BLaER1 treated with 17β-estradiol and CSF1 and Interleukin-3, amounts not matched to agents 10 nM and 100 nM (cell line): ENCODE measurements around the gene MBP.
"Not testable (repeated sequence)": the region's sequence is repeated elsewhere in the genome, so short reads cannot be mapped to it uniquely, and the experiment has no call there.

Experiments used
- H3K27ac ChIP-seq, 11 experiments: shearing (Covaris generic); formaldehyde crosslinking; 2 replicates each; pipeline ENCODE4 v1.8.1; 2022
- H3K27me3 ChIP-seq, 11 experiments: shearing (Covaris generic); formaldehyde crosslinking; 2 replicates each; pipeline ENCODE4 v1.8.1; 2022
- H3K36me3 ChIP-seq, 11 experiments: shearing (Covaris generic); formaldehyde crosslinking; 2 replicates each; pipeline ENCODE4 v1.8.1; 2022
- H3K4me1 ChIP-seq, 10 experiments: shearing (Covaris generic); formaldehyde crosslinking; 2 replicates each; pipeline ENCODE4 v1.8.1; 2022
- H3K4me2 ChIP-seq, 11 experiments: shearing (Covaris generic); formaldehyde crosslinking; 2 replicates each; pipeline ENCODE4 v1.8.1; 2022
- H3K4me3 ChIP-seq, 10 experiments: shearing (Covaris generic); formaldehyde crosslinking; 2 replicates each; pipeline ENCODE4 v1.8.1; 2022
- H3K9ac ChIP-seq, 11 experiments: shearing (Covaris generic); formaldehyde crosslinking; 2 replicates each; pipeline ENCODE4 v1.8.1; 2022
- H3K9me3 ChIP-seq, 11 experiments: shearing (Covaris generic); formaldehyde crosslinking; replicated peaks in 1 of 11; 2 replicates each; pipeline ENCODE4 v1.8.1; 2022
- H4K20me1 ChIP-seq, 11 experiments: shearing (Covaris generic); formaldehyde crosslinking; 2 replicates each; pipeline ENCODE4 v1.8.1; 2022
- Cebpa-rat ChIP-seq, 11 experiments: shearing (Covaris generic); IDR thresholded peaks; 2 replicates each; pipeline ENCODE4 v1.8.1; 2022

The MBP gene

DNA sequence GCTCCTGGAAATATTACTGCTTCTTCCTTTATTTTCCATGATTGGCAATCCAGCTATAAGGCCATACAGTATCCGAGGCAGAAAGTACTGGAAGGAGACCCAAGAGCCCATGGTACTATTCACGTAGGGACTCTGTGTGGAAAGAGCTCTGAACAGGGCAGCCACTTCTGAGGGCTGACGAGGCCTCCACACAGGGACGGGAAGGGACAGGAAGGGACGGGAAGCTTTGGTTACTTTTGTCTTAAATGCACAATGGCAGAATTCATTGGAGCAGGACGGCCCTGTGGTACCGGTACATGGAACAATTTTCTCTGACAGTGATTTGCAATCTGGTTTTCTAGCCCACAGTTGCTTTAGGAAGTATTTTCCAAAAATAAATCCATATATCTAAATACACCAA is 102.4 kb downstream of the MBP start:
- Histone ChIP-seq H3K4me2 (no peak overlapping the region), H3K4me3 (no peak overlapping the region), H3K27ac (no peak overlapping the region), H3K36me3 (peaks cover 72 to 84% (median 81%) of the 10 kb centered on the region in 11 experiments), H4K20me1 (peaks cover 45 to 82% (median 76%) of the 10 kb centered on the region in 11 experiments; a peak in 21 of 22 replicates), H3K9me3 (peaks cover 0 to 37% (median 25%) of the 10 kb centered on the region in 11 experiments; a peak in 19 of 22 replicates), H3K9ac (no peak overlapping the region), H3K27me3 (no peaks in the 10 kb centered on the region), H3K4me1 (peaks cover 2 to 34% (median 21%) of the 10 kb centered on the region in 10 experiments; a peak in 18 of 20 replicates)
- no peak for TF ChIP-seq Cebpa-rat (IDR thresholded peaks at IDR 0.05)

DNA sequence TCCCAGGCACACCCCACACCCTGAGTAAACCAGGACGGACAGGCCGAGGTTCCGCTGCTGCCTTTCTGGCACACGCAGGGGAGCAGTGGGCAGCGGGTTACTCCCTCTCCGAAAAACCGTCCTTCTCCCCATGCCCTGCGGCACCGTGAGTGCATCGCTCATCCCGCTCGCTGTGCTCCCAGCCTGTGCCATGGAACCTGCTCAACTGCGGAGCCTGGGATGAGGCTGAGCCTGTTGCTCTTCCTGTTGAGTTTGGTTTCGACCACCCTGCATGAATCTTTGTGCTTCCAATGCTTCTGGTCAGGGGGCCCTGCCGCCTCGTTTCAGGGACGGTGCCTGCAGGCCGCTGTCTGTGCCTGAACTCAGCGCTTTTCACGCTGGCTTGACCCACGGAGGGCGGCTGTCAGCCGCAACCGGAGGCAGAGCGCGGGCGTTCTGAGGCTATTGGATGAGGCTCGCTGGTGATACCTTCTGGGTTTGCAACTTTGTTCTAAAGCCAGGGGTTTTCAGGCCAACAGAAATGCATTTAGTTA is 106.7 kb downstream of the MBP start:
- TF ChIP-seq Cebpa-rat (IDR thresholded peaks at IDR 0.05) = no peak
- Histone ChIP-seq H4K20me1 (peaks cover 50 to 83% (median 79%) of the 10 kb centered on the region in 11 experiments; a peak in 21 of 22 replicates), H3K9ac (no peak overlapping the region), H3K4me3 (no peak overlapping the region), H3K27ac (no peak overlapping the region), H3K9me3 (peaks cover 0 to 19% (median 15%) of the 10 kb centered on the region in 11 experiments; a peak in 19 of 22 replicates), H3K4me1 (peaks cover 39 to 55% (median 50%) of the 10 kb centered on the region in 10 experiments), H3K27me3 (no peaks in the 10 kb centered on the region), H3K36me3 (peaks cover 45 to 81% (median 69%) of the 10 kb centered on the region in 11 experiments), H3K4me2 (peak overlapping the region in 1 of 11 experiments; percentile 87; a peak in 3 of 22 replicates)

DNA sequence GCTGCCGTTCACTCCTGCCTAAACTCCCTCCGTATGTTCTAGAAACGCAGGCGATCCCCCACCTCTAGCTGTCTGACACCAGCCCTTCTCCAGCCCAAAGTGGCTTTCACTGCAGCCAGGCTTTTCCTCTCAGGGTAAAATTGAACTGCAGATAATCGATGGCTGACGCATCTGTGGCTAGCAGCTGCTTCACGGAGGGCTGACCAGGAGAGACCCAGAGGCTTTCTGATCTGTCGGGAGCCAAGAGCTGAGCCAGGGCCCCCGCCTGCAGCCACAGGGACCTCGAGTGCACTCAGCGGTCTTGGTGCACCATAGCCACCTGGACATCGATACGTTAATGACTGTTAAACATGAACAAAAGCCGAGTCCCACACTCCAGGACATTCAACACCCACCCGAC is 107.5 kb downstream of the MBP start:
- H3K4me2 ChIP-seq = peak overlapping the region in 8 of 11 experiments; percentile 62 to 90 (median 83); a peak in 14 of 22 replicates
- peaks cover 38 to 81% (median 65%) of the 10 kb centered on the region in 11 experiments for H3K36me3 ChIP-seq
- peaks cover 52 to 83% (median 79%) of the 10 kb centered on the region in 11 experiments; a peak in 21 of 22 replicates for H4K20me1 ChIP-seq
- peaks cover 46 to 61% (median 57%) of the 10 kb centered on the region in 10 experiments for H3K4me1 ChIP-seq
- H3K27me3 ChIP-seq = no peaks in the 10 kb centered on the region
- no peak overlapping the region for H3K4me3 ChIP-seq
- peaks cover 0 to 13% (median 8%) of the 10 kb centered on the region in 11 experiments; a peak in 19 of 22 replicates for H3K9me3 ChIP-seq
- TF ChIP-seq Cebpa-rat (IDR thresholded peaks at IDR 0.05) = no peak
- 0 out of 22 replicates have a peak overlapping the region, but pooled peaks of 2 of the 11 experiments have one; percentile 18 to 72 for H3K27ac ChIP-seq
- H3K9ac ChIP-seq = no peak overlapping the region

DNA sequence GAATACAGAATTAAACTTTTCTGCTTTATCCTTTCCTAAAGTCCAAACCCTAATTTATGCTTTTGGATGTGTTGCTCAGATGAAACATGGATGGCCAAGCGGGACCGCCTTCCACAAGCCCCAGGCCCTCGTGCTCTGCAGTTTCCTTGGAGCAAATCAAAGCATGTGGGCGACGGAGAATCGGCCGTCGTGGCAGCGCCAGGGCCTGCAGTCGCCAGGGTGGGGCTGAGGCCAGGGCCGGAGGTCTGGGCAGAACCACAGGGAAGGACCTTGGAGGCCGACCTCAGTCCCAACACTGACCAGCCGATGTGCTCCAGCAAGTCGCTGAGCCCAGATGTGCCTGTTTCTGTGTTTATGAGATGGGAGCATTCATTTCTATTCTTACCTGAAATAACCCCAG is 108.1 kb downstream of the MBP start:
- Histone ChIP-seq H3K4me2 (peak overlapping the region; percentile 24 to 90 (median 80); a peak in 20 of 22 replicates), H3K9ac (no peak overlapping the region), H3K9me3 (peaks cover 0 to 6% (median 1%) of the 10 kb centered on the region in 11 experiments; a peak in 16 of 22 replicates), H3K4me3 (no peak overlapping the region), H3K4me1 (peaks cover 46 to 63% (median 60%) of the 10 kb centered on the region in 10 experiments), H4K20me1 (peaks cover 56 to 83% (median 82%) of the 10 kb centered on the region in 11 experiments; a peak in 21 of 22 replicates), H3K36me3 (peaks cover 38 to 81% (median 65%) of the 10 kb centered on the region in 11 experiments), H3K27me3 (no peaks in the 10 kb centered on the region), H3K27ac (peak overlapping the region in 3 of 11 experiments; percentile 5 to 72 (median 18); a peak in 3 of 22 replicates)
- TF ChIP-seq Cebpa-rat (IDR thresholded peaks at IDR 0.05) = no peak

DNA sequence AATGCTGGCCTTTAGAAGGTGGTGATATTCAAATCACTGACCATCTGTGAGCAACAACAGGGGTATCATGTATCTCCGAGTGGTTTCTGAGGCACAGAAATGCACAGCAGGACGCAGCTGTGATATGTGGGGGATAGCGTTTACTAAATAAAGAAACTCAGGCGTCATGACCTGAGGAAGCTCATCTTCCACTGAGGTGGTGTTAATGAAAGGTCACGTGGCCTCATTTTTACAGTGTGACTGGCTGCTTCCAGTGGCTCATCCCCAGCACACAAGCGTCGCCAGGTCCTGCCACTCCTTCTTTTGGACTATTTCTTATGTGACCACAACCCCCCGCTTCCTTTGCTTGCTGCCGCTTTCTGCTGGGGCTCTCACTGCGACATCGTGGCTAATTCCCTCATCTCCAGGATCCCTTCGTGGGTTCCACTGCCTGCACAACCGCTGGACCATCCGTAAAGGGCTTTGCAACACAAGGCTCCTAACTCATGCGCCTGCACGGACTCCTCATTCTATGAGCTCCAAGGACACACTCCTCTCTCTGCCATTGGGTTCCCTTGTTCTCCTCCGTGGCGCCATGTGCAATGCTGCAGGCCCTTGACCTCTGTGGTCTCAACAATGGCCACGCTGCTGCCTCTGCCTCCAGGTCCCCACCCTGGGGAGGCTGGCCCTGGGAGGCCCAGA is 109.3 kb downstream of the MBP start:
- H3K4me1 ChIP-seq = peaks cover 46 to 63% (median 60%) of the 10 kb centered on the region in 10 experiments
- peak overlapping the region; percentile 62 to 90 (median 80) for H3K4me2 ChIP-seq
- peak overlapping the region in 3 of 11 experiments; percentile 5 to 42 (median 37); a peak in 3 of 22 replicates for H3K9ac ChIP-seq
- peak overlapping the region in 2 of 10 experiments; percentile 7 to 29; a peak in 3 of 20 replicates for H3K4me3 ChIP-seq
- H4K20me1 ChIP-seq = peaks cover 56 to 94% (median 85%) of the 10 kb centered on the region in 11 experiments; a peak in 21 of 22 replicates
- H3K36me3 ChIP-seq = peaks cover 46 to 92% (median 75%) of the 10 kb centered on the region in 11 experiments
- TF ChIP-seq Cebpa-rat (IDR thresholded peaks at IDR 0.05) = no peak
- no peaks in the 10 kb centered on the region for H3K27me3 ChIP-seq
- peak overlapping the region in 10 of 11 experiments; percentile 1 to 72 (median 48); a peak in 17 of 22 replicates for H3K27ac ChIP-seq
- peaks cover 0 to 9% (median 0%) of the 10 kb centered on the region in 11 experiments; a peak in 6 of 22 replicates for H3K9me3 ChIP-seq

DNA sequence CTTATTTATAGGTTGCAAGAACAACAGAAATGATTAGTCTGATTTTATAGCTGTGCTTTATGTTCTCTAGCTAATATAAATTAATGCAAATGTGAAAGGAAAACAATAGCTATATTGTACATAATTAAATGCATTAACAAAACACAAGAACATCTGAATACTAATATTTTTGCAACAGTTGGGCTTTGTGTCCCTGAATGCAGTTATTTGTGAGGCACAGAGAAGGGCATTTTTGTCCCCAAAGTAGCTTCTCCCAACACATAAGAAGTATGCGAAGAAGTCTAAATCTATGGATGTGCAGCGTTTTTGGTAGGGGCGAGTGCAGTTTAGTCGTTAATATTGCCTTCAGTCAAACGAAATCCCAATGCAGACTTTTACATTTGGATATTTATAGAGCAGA is 110.0 kb downstream of the MBP start:
- H3K27ac ChIP-seq = peak overlapping the region in 6 of 11 experiments; percentile 33 to 72 (median 52); a peak in 12 of 22 replicates
- H4K20me1 ChIP-seq = peaks cover 56 to 98% (median 88%) of the 10 kb centered on the region in 11 experiments; a peak in 21 of 22 replicates

DNA sequence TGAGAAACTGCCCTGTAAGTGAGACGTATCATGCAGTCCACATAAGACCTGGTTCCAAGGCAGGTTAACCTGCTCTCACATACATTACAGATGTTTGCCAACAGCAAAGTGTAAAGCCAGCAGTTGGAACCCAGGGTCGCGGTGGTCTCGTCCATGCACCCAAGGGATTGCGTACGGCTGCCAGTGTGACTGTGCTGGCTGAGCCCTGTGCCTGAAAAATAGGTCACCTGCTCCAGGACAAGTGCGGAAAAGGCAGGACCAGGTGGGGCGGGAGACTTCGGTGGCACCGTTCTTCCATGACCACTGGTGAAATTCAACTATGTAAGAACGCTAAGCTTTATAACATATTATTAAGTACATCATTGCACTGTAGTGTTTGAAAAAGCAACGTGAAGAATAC is 110.5 kb downstream of the MBP start:
- Histone ChIP-seq H3K4me1 (peaks cover 47 to 64% (median 60%) of the 10 kb centered on the region in 10 experiments), H3K27me3 (no peaks in the 10 kb centered on the region), H3K27ac (peak overlapping the region in 5 of 11 experiments; percentile 10 to 72 (median 35); a peak in 7 of 22 replicates), H3K9me3 (peaks cover 0 to 9% (median 0%) of the 10 kb centered on the region in 11 experiments; a peak in 6 of 22 replicates), H3K4me3 (no peak overlapping the region), H3K9ac (peak overlapping the region in 1 of 11 experiments; percentile 32; a peak in 1 of 22 replicates), H3K4me2 (peak overlapping the region in 10 of 11 experiments; percentile 29 to 90 (median 80); a peak in 17 of 22 replicates), H4K20me1 (peaks cover 53 to 98% (median 88%) of the 10 kb centered on the region in 11 experiments; a peak in 21 of 22 replicates), H3K36me3 (peaks cover 55 to 97% (median 81%) of the 10 kb centered on the region in 11 experiments)
- no peak for TF ChIP-seq Cebpa-rat (IDR thresholded peaks at IDR 0.05)

More for the DNA sequence above, 110.0 kb downstream of the MBP start:
- TF ChIP-seq Cebpa-rat (IDR thresholded peaks at IDR 0.05) = no peak
- Histone ChIP-seq H3K9me3 (peaks cover 0 to 9% (median 0%) of the 10 kb centered on the region in 11 experiments; a peak in 6 of 22 replicates), H3K4me2 (peak overlapping the region in 10 of 11 experiments; percentile 62 to 90 (median 80); a peak in 18 of 22 replicates), H3K4me3 (no peak overlapping the region; a peak in 1 of 20 replicates), H3K36me3 (peaks cover 53 to 97% (median 81%) of the 10 kb centered on the region in 11 experiments), H3K27me3 (no peaks in the 10 kb centered on the region), H3K4me1 (peaks cover 46 to 63% (median 60%) of the 10 kb centered on the region in 10 experiments), H3K9ac (peak overlapping the region in 1 of 11 experiments; percentile 37; a peak in 1 of 22 replicates)

DNA sequence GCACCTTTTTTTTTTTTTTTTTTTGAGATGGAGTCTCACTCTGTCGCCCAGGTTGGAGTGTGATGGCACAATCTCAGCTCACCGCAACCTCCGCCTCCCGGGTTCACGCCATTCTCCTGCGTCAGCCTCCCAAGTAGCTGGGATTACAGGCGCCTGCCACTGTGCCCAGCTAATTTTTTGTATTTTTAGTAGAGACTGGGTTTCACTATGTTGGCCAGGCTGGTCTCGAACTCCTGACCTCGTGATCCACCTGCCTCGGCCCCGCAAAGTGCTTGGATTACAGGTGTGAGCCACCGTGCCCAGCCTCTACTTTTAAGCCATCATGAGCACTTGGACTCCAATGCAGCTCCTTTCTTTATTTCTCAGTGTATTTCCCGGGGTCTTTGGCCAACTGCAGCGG is 111.1 kb downstream of the MBP start:
- Histone ChIP-seq H3K4me2 (peak overlapping the region; percentile 29 to 90 (median 80)), H3K4me1 (peaks cover 53 to 71% (median 61%) of the 10 kb centered on the region in 10 experiments), H3K9ac (peak overlapping the region in 2 of 11 experiments; percentile 32 to 39; a peak in 2 of 22 replicates), H3K27ac (peak overlapping the region in 4 of 11 experiments; percentile 10 to 72 (median 32); a peak in 6 of 22 replicates), H3K36me3 (peaks cover 55 to 97% (median 82%) of the 10 kb centered on the region in 11 experiments), H4K20me1 (peaks cover 49 to 98% (median 88%) of the 10 kb centered on the region in 11 experiments; a peak in 21 of 22 replicates)
- H3K9me3 ChIP-seq, H3K4me3 ChIP-seq, H3K27me3 ChIP-seq: not testable (repeated sequence)
